Upper lobe of left lung (tissue), 6 donors: Measurements from ENCODE around the gene SOX3. TPM values are rescaled to one million over a fixed set of nuclear protein-coding genes. Genes with fewer than 3 reads are reported as not detected.

Experiments
- total RNA-seq, 6 donors: library from RNA; depleted of rRNA in 4 of 6; stranded (reverse); fragments of >200 nt in 4 of 6; gene quantifications; one replicate each; pipeline versions ENCODE4 v1.1.0 to v1.2.1, GENCODE V29; 2016 to 2021
- donor health status: DM: no; HTN: no; CAD: no; lungs with moderate emphysema.
- donor health status: DM: no; HTN: yes; CAD: no; lungs with severe emphysema.

Gene SOX3
- total RNA-seq, 6 donors from 2014 or later, result 0.10 TPM; not detected in 5

Other genes starting within 250 kb of the SOX3 start
- 100 to 1,000 TPM in 1 of 6 donors, 10 to 100 TPM in 5; 18.3 to 175 (median 30.5) TPM for gene LINC00632, start 204.7 kb upstream of the SOX3 start, total RNA-seq